22Rv1 (cell line): ENCODE results near the gene MALL.

ENCODE experiments used
- CTCF ChIP-seq: fragments of 450-650 bp; IDR thresholded peaks from 2 replicates; pipeline ENCODE4 v1.5.1; 2017; ENCODE audit warnings: mild to moderate bottlenecking
- ZFX ChIP-seq: fragments of 450-650 bp; IDR thresholded peaks from 2 replicates; pipeline ENCODE4 v1.6.1; 2017; ENCODE audit warnings: antibody characterized with exemption, borderline replicate concordance

GRCh38 chr2:110101280-110101844 lies 14.3 kb downstream of the MALL start:
- TF ChIP-seq CTCF (no peak), ZFX (no peak)
